Left ventricle myocardium superior (tissue), 1 donor: ENCODE data around the gene PPP2R5C. TPM values are rescaled to one million over a fixed set of nuclear protein-coding genes. Genes with fewer than 3 reads are reported as not detected.

Experiments
- ATAC-seq: fragments of 200-7000 bp; cut with Tn5 transposase; one replicate; pipeline ENCODE4 v1.9.1; 2020; ENCODE audit warnings: mild to moderate bottlenecking, moderate library complexity
- DNase-seq: peaks from one replicate; pipeline ENCODE4 v3.0.0-alpha.2; 2020
- intact Hi-C: fragments of 100-400 bp; cut with micrococcal nuclease; formaldehyde crosslinking; loops from one replicate; pipeline ENCODE4 v1.11.0; 2022
- total RNA-seq: library from RNA; stranded (reverse); fragmentation: NEBNext Ultra II Directional; extraction: Animal tissue kit (Norgen Biotek cat#: 25700); gene quantifications from one replicate; pipeline ENCODE4 v1.2.1, GENCODE V29; 2021
- donor health status: DM: no; HTN: yes; CAD: no; lungs with severe emphysema.

The PPP2R5C gene
- total RNA-seq, 1 donor from 2014 or later, result 211 TPM

DNA sequence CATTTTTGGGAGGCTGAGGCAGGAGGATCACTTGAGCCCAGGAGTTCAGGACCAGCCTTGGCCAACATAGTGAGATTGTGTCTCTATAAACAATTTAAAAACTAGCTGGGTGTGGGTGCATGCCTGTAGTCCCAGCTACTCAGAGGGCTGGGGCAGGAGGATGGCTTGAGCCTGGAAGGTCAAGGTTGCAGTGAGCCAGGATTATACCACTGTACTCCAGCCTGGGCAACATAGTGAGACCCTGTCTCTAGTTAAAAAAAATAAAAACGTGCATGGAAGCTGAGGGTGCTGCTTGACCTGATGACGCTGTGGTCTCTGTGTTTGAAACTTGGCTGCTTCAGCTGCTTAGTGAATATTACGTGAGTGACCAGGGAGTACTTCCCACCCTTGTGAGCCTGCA is 89.7 kb downstream of the PPP2R5C start:
- no peak for DNase-seq
- intact Hi-C loops, result no loop called here
- no peak for ATAC-seq

DNA sequence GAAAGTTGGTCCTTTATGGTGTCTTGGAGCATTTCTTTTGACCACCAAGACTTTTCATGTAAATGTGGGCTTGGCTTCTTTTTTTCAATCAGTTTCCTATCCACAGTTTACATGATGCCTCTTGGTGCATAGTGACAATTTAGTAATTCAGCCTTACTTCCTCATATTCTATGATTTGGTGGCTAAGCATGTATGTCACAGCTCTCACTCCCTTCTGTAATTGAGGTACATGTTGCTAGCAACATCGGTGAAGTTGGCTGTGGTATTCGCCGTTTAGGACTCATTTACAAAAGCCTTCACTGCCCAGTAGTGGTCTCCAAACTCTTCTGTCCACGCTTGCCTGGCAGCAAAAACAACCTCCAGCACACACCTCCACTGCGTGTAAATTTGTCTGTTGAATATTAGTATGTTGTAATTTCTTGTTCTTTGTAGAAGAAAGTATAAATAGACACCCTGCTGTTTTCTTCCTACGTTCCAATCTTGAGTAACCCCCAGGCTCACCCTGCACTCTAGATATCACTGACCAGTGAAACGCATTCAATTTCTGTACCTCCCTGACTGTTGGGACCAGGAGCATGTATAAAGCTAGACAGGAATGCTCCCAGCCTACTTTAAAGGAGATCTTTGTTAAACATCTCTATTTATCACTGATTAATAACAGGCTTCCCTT is 90.4 kb downstream of the PPP2R5C start:
- DNase-seq (no peak), ATAC-seq (no peak)
- intact Hi-C loops, result no loop called here

DNA sequence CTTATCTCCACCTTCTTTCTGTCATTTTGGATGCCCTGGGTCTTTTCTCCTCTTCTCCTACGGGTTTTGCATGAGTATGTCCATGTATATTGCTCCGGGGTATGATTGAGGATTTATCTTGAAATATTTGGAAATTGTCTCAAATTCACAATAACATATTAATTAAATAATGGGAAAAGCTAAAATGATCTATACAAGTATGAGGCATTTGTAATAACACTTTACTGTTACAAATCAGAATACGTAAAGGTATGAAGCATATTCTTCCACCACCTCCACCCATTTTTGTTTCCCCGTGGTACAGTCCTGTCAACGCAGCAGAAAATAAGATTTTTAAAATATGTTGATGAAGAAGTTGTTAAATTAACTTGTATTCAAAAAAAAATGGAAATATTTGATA is 91.3 kb downstream of the PPP2R5C start:
- DNase-seq (no peak), ATAC-seq (no peak)
- intact Hi-C loops, result no loop called here

DNA sequence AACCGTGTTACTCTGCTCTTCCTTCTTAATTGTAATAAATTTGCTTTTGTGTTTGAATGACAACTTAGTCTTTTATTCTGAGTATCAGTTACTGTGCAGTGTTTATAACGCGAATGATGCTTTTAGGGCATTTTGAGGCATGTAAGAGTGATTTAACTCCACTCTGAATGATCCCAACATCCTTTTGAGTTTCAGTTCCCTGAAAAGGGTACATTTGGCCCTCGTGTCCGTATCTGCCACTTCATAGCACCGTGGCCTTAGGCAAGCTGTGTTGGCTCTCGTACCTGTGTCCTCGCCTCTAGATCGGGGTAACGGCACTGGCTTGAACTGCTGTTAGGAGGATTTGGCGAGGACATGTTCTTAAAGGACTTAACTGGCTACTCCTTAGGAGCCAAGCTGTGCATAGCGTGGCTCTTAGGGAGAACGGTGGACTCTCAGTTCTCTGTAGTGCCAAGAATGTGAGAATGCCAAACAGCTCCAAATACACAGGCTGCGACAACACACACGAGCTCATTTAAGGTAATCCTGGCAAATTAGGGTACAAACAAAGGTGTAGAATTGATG is 92.0 kb downstream of the PPP2R5C start:
- intact Hi-C loops, result no loop called here
- DNase-seq (no peak), ATAC-seq (peak; percentile 14)

DNA sequence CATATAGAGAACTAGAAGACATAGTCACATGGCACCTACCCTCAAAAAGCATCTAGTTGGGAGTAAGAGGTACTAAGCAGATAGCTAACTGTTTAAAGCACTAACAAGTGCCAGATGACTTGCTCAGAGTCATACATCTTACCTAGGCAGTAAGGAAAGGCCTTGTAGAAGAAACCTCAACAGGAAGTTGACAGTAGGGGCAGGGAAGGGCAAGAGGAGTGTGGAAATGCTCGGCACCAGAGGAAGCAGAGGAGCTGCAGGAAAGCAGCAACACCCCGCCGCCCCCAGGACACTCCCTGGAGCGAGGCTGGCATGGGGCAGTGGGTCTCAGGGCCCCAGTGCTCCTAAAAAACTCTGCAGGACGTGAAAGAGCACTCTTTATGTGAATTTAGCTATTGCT is 92.9 kb downstream of the PPP2R5C start:
- no peak for DNase-seq
- peak; percentile 3 for ATAC-seq
- intact Hi-C loops, result no loop called here

DNA sequence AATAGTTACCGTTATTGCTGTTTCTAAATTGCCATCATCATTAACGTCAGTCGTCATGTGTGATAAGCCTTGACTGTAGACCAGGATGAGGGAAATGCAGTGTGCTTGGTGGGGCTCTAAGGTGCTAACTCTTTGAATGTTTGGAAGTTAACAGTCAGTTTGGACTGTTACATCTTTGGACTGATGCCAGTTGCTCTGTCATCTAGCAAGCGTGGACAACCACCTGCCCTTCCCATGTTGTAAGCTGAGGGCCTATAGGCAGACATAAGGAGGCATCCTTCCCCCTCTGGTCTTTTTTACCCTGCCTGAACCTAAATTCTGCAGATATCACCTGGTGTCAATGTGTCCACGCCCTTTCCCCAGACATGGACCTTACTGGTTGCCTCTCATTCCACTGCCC is 94.4 kb downstream of the PPP2R5C start:
- peak; percentile 2 for ATAC-seq
- intact Hi-C loops, result no loop called here
- no peak for DNase-seq

DNA sequence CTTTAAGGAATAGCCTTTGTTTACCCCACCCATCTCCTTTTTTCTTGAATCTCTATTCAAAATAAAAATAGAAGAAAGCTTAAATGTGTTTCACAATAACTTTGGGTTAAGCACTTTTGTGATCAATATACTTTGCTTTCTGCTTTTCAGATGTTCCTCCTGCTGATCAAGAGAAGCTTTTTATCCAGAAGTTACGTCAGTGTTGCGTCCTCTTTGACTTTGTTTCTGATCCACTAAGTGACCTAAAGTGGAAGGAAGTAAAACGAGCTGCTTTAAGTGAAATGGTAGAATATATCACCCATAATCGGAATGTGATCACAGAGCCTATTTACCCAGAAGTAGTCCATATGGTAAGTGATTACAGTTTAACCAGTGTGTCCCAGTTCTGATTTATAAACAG is 95.0 kb downstream of the PPP2R5C start:
- DNase-seq (no peak), ATAC-seq (no peak)
- intact Hi-C loops, result no loop called here

DNA sequence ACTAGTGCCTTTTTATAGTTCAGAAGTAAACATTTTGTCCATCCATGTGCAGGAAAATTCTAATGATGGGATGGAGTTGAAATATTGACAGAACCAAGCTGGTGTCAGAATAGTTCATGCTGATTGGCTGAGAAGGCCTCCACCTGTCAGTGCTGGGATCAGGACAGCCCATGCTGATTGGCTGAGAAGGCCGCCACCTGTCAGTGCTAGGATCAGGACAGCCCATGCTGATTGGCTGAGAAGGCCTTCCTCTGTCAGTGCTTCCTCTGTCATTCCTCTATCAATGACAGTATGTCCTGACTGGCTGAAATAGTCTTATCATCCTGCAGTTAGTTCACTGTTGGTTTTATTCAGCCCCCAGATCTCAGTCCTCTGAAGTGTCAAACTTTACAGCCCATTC is 95.7 kb downstream of the PPP2R5C start:
- ATAC-seq (no peak), DNase-seq (no peak)
- intact Hi-C loops, result no loop called here

DNA sequence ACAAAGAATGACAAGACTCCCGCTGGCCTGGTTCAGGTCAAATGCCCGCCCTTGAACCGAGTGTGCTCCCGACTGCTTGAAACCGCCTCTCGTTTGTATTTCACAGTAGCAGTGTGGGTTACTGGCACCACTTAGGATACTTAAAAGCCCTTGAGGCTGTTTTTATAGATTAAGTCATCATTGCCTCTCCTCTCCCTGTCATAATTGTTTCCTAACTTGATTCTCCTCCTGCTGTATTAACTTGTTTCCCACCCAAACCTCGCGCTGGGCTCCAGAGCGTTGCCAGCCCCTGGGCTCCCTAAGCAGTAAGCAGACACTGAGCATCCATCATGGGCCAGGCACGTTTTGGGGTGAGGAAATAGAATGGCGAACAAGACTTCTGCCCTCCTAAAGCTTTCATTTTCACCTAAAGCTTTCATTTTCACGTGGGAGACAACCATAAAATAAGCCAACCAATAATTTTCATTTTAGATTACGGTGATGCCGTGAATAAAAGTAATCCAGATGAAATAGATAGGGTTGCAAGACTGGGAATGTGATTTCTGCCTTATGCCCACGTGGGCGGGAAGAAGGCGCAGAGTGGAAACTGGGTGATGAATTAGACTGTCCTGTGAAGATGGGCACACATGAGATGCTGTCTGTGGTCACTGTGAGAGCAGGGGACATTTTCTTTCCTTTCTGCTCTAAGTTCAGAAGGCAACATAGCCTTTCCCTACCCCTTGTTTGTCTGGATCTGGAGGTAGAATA is 97.5 kb downstream of the PPP2R5C start:
- ATAC-seq, result peak; percentile 77
- intact Hi-C loops, result no loop called here
- DNase-seq, result no peak

DNA sequence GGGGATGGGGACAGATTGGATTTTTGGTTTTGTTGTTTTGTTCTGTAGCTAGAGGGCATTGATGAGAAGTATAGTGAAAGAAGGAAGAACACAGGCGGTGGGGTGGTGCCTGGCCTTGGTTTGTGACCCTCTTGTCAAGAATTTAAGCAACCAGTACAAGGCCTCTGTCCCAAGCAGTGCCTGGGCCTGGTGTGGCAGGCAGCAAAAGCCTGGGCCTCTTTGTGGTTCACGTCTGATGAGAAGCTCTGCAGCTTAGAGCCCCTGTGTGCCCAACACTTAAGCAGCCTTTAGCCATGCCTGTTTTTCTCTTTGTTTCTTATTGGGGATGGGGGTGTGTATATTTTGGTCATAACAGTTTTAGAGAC is 98.0 kb downstream of the PPP2R5C start:
- intact Hi-C loops, result no loop called here
- peak; percentile 7 for ATAC-seq
- DNase-seq, result no peak

DNA sequence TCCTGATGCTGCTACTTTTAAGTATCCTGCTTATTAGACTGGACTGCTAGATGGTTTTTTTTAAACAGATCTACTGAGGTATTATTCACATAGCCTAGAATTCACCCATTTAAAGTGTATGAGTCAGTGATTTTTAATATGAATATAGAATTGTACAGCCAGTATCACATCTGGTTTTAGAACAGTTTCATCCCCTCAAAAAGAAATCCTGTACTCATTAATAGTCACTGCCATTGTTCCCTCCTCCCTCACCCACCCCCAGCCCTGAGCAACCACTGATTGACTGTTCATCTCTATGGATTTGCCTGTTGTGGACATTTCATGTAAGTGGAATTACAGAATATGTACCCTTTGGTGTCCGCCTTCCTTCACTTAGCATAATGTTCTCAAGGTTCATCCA is 98.4 kb downstream of the PPP2R5C start:
- DNase-seq (no peak), ATAC-seq (no peak)
- intact Hi-C loops, result no loop called here

DNA sequence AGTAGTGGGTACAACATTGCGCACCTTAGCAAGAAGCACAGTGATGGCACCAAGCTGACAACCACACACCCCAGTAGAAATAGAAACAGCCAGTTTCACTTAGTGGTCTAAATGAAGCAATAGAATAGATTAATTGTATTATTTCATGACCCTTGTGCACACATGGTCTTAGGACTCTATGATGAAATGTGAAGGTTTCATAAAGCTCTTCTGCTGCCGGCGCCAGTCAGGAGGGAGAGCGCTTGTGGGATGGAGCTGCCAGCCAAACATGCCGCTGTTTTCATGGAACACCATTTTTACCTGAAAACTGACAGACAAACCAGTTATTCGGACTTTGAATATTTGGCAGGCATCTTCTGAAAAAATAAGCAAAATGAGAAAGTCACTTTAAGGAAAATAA is 100.0 kb downstream of the PPP2R5C start:
- no peak for DNase-seq
- intact Hi-C loops, result no loop called here
- ATAC-seq, result no peak

DNA sequence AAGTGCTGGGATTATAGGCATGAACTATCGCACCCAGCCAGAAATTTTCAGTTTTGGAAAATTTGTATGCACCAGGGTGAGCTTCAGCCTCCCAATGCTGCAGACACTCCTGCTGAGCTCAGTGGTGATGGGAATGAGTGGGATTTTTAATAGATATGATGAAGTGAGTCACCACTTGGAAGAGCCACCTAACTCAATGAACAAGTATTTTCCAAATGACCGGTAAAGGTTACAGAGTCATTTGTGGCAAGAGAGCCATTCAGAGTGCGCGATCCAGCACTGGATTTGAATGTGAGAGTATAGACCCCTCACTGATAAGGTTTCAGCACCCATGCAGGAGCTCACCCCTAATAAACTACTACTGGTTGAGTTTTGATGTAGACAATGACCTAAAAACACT is 100.7 kb downstream of the PPP2R5C start:
- DNase-seq, result no peak
- intact Hi-C loops, result no loop called here
- peak; percentile 68 for ATAC-seq

DNA sequence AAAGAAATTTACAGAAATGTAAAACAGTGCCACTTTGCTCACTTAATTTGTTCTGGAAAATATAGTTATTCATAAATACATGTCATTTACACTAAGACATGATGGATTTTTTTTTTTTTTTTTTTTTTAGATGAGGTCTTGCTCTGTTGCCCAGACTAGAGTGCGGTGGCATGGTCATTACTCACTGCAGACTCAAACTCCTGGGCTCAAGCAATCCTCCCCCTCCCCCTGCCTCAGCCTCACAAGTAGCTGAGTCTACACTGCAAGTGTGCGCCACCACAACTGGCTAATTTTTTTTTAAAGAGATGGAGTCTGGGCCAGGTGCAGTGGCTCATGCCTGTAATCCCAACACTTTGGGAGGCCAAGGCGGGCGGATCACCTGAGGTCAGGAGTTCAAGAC is 101.2 kb downstream of the PPP2R5C start:
- ATAC-seq (no peak), DNase-seq (no peak)
- intact Hi-C loops, result no loop called here

DNA sequence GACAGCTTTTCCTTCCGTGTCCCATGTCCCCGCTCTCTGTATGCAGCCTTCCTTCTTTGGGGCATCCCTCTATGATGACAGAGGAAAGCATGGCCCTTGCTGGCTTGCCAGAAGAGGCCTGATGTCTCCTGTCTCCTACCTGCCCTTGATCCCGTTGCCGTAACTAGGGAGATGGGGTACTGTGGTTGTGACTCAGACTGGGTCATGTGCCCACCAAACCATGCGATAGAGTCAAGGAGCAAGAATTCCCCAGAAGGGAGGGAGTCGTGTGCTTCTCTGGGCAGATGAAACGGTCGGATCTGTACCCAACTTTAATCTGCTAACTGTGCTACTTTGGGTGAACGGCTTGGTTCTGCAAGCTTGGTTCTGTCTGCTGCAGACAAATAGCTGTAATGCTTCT is 103.8 kb downstream of the PPP2R5C start:
- intact Hi-C loops, result no loop called here
- no peak for DNase-seq

DNA sequence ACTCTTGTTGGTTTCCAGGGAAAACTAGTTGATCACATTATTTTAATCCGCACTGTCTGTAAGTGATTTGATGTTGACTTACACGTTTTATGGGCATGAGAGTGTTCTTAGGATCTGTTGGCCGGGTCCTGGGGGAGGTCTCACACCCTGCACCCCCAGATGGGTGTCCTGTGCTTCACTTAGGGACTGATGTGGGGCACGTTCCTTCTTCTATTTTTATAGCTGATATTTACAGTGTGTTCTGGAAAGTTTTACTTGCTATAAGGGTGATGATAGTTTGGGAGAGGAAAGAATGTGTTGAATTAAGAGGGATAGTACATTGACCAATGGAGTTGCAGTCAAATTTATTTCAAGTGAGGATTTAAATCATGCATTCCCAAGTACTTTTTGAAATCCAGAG is 106.3 kb downstream of the PPP2R5C start:
- DNase-seq, result no peak
- intact Hi-C loops, result no loop called here
- peak; percentile 82 for ATAC-seq

More for the DNA sequence above, 103.8 kb downstream of the PPP2R5C start:
- ATAC-seq, result peak; percentile 24

DNA sequence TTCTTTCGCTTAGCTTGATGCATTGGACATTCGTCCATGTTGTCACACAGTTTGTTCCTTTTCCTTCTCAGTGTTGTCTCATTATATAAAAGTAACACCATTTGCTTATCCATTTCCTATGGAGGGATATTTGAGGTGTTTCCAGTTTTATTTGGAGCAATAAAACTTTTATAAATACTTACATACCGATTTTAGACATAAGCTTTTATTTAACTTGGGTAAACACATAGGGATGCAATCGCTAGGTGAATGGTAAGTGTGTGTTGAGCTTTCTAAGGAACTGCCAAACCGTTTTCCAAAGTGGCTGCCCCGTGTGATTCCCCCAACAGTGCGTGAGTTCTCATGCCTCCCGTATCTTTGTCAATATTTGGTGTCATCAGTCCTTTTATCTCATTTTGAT is 107.7 kb downstream of the PPP2R5C start:
- intact Hi-C loops, result no loop called here
- no peak for DNase-seq
- no peak for ATAC-seq

DNA sequence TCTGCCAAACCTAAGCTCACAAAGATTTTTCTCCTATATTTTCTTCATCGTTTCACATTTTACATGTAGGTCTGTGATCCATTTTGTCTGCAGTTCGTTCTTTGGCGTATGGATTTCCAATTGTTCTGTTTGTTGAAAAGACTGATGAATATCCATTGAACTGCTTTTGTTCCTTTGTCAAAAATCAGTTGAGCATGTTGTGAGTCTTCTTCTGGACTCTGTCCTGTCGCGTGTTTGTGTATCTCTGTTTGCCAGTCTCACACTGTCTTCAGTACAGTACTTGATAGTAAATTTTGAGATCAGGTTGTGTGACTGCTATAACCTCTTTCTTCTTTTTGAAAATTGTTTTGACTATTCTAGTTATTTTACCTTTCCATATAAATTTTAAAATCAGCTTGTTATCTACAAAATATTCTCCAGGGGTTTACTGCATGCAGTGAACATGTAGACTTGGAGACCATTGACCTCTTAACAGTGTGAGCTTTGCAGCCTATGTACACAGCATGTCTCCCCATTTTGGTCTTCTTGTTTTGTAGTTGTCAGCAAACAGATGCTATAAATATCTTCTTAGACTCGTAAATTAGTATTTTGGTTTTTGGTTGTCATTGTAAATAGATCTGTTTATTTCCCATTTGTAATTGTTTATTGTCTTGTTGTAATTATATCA is 108.9 kb downstream of the PPP2R5C start:
- intact Hi-C loops, result no loop called here
- ATAC-seq (no peak), DNase-seq (no peak)

DNA sequence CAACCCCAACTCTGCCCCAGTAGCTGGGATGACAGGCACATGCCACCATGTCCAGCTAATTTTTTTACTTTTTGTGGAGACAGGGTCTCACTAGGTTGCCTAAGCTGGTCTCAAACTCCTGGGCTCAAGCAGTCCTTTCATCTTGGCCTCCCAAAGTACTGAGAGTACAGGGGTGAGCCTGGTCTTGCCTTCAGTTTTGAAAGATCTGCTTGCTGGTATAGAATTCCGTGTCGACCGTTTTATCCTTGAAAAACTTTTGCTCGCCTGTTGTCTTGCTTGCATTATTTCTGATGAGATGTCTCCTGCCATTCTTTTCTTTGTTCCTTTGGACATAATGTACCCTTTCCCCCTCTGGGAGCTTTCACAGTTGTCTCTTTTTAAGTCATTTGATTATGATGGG is 110.8 kb downstream of the PPP2R5C start:
- intact Hi-C loops, result no loop called here
- ATAC-seq (no peak), DNase-seq (no peak)

DNA sequence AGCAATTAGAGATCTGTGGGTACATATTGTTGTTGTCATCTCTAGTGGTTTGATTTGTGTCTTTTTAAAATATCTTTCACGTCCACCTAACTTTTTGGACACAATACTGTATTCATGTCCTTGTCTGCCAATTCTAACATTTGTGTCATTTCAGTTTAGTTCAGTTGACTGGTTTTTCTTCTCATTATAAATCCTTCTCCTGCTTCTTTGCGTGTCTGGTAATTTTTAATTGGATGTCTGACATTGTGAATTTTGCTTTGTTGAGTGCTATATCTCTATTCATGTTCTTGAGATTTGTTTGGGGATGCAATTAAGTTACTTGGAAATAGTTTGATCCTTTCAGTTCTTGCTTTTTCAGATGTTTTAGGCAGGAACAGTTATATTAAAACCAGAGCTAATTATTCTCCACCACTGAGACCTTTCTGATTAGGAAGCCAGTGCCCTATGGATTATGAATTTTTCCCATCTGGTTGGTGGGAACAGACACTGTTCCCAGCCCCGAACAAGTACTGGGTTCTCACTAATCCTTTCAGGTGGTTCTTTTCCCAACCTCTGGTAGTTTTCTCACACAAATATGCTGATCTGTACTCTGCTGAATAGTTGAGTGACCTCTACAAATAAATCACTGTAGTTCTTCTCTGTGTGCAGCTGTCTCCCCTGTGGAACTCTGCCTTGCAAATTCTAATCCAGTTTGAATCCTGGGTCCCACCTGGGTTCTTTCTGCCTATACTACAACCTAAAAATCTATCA is 111.7 kb downstream of the PPP2R5C start:
- no peak for DNase-seq
- intact Hi-C loops, result no loop called here
- no peak for ATAC-seq
